SU-DHL-6 (cell line): Measurements from ENCODE around the gene OR4X1.

Experiments used
- H2AFZ ChIP-seq: fragments of 200-600 bp; sonication (generic); 2 replicates; pipeline ENCODE4 v1.6.1; 2014; ENCODE audit warnings: low read depth, mild to moderate bottlenecking, moderate library complexity, mixed read lengths, antibody characterized with exemption, low read length; ENCODE audit not compliant: severe bottlenecking
- H3F3A ChIP-seq: fragments of 200-600 bp; shearing (Covaris generic); 2 replicates; pipeline ENCODE4 v1.6.0; 2016; ENCODE audit warnings: antibody characterized with exemption, mild to moderate bottlenecking; ENCODE audit not compliant: insufficient read depth
- H3K27ac ChIP-seq: fragments of 200-600 bp; sonication (generic); 2 replicates; pipeline ENCODE4 v1.5.1; 2016; ENCODE audit warnings: low read depth, mild to moderate bottlenecking, low read length, moderate library complexity, mixed read lengths
- H3K27me3 ChIP-seq: fragments of 200-600 bp; sonication (generic), shearing (Covaris generic); 2 replicates; pipeline ENCODE4 v1.6.0; 2014; ENCODE audit warnings: mild to moderate bottlenecking, low read length
- H3K36me3 ChIP-seq: fragments of 200-600 bp; sonication (generic); 2 replicates; pipeline ENCODE4 v1.6.1; 2014; ENCODE audit warnings: mild to moderate bottlenecking, low read length, mixed read lengths
- H3K4me2 ChIP-seq: fragments of 300-600, 200-600 bp; shearing (Covaris generic), sonication (generic); 2 replicates; pipeline ENCODE4 v1.6.0; 2014; ENCODE audit warnings: low read length, low read depth, mild to moderate bottlenecking; ENCODE audit not compliant: poor library complexity, severe bottlenecking
- H3K4me3 ChIP-seq: fragments of 200-600 bp; sonication (generic); 2 replicates; pipeline ENCODE4 v1.5.1; 2014; ENCODE audit warnings: antibody characterized with exemption, low read length, mild to moderate bottlenecking, mixed read lengths; ENCODE audit not compliant: insufficient read depth, poor library complexity, severe bottlenecking
- H3K79me2 ChIP-seq: fragments of 200-600 bp; sonication (generic); 2 replicates; pipeline ENCODE4 v1.6.1; 2014; ENCODE audit warnings: mild to moderate bottlenecking, low read length, moderate library complexity; ENCODE audit not compliant: insufficient read depth
- H3K9ac ChIP-seq: fragments of 200-600 bp; sonication (generic); 2 replicates; pipeline ENCODE4 v1.7.0; 2014; ENCODE audit warnings: mild to moderate bottlenecking, low read length
- H3K9me2 ChIP-seq: fragments of 200-600 bp; sonication (generic); replicated peaks from 2 replicates; pipeline ENCODE4 v1.6.1; 2014; ENCODE audit warnings: low read length; ENCODE audit not compliant: insufficient read depth
- H3K9me3 ChIP-seq: fragments of 200-600 bp; sonication (generic); 2 replicates; pipeline ENCODE4 v1.6.1; 2014; ENCODE audit warnings: low read length, mixed read lengths; ENCODE audit not compliant: insufficient read depth
- H4K20me1 ChIP-seq: fragments of 200-600 bp; sonication (generic); 2 replicates; pipeline ENCODE4 v1.6.1; 2014; ENCODE audit warnings: low read depth, mild to moderate bottlenecking, antibody characterized with exemption, low read length, moderate library complexity, mixed read lengths
- EZH2phosphoT487 ChIP-seq: fragments of 200-600 bp; sonication (generic), shearing (Covaris generic); conservative IDR thresholded peaks from 2 replicates; pipeline ENCODE4 v1.6.1; 2018; ENCODE audit warnings: mild to moderate bottlenecking, antibody characterized with exemption, low read length, moderate library complexity, mixed read lengths
- TF ChIP-seq, protein P1 (sequence below): fragments of 200-600 bp; sonication (generic); IDR thresholded peaks from one replicate; pipeline ENCODE4 v1.5.1; 2017; ENCODE audit warnings: antibody characterized with exemption, mild to moderate bottlenecking, low read length, moderate library complexity; ENCODE audit not compliant: insufficient read depth, poor library complexity, severe bottlenecking

OR4X1 gene

DNA sequence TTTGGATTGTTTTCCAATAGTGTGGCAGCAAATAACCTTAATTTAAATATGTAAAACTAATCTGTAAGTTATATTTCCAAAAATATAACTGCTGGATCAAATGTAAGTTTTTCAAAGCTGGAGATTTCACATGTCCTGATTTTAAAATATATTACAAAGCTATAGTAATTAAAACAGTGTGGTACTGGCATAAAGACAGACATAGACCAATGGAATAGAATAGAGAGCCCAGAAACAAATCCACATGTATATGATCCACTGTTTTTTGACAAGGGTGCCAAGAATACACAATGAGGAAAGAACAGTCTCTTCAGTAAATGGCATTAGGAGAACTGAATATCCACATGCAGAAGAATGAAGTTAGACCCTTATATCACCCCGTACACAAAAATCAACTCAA lies 14.8 kb upstream of the OR4X1 start:
- no peaks in the 10 kb centered on the region for H3K9me2 ChIP-seq
- no peaks in the 10 kb centered on the region for H4K20me1 ChIP-seq
- H3K4me3 ChIP-seq: no peak overlapping the region
- no peak overlapping the region for H2AFZ ChIP-seq
- H3K9ac ChIP-seq: no peak overlapping the region
- H3K36me3 ChIP-seq: no peaks in the 10 kb centered on the region
- no peak for TF ChIP-seq EZH2phosphoT487
- TF ChIP-seq, protein P1, sequence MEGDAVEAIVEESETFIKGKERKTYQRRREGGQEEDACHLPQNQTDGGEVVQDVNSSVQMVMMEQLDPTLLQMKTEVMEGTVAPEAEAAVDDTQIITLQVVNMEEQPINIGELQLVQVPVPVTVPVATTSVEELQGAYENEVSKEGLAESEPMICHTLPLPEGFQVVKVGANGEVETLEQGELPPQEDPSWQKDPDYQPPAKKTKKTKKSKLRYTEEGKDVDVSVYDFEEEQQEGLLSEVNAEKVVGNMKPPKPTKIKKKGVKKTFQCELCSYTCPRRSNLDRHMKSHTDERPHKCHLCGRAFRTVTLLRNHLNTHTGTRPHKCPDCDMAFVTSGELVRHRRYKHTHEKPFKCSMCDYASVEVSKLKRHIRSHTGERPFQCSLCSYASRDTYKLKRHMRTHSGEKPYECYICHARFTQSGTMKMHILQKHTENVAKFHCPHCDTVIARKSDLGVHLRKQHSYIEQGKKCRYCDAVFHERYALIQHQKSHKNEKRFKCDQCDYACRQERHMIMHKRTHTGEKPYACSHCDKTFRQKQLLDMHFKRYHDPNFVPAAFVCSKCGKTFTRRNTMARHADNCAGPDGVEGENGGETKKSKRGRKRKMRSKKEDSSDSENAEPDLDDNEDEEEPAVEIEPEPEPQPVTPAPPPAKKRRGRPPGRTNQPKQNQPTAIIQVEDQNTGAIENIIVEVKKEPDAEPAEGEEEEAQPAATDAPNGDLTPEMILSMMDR: no peak
- peaks cover 5% of the 10 kb centered on the region; the same call in 1 of the 2 replicates for H3K9me3 ChIP-seq
- no peak overlapping the region for H3K4me2 ChIP-seq
- H3F3A ChIP-seq: no peaks in the 10 kb centered on the region
- H3K27ac ChIP-seq: no peak overlapping the region
- no peaks in the 10 kb centered on the region; the same call in 1 of the 2 replicates for H3K27me3 ChIP-seq
- no peaks in the 10 kb centered on the region for H3K79me2 ChIP-seq

DNA sequence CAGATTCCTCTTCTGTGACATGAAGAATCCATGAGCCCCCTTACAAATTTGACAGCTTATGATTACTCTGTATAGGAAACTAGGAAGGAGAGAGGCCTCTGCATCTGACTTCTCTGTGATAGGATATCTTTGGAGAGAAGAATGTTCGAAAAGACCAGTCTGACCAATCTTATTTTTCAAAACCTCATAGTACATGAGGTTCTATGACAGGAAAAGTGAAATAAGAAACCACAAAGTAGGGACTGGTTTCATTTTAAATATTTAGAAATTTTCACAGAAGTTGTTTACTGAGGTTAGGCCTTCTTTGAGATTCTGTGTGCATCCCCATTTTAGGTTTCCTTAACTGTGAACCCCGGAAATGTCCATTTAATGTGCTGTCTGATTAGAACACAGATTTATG lies 2.1 kb upstream of the OR4X1 start:
- Histone ChIP-seq H3K9me2 (no peaks in the 10 kb centered on the region), H3K79me2 (no peaks in the 10 kb centered on the region), H3K36me3 (no peaks in the 10 kb centered on the region), H3K9ac (no peak overlapping the region), H3K9me3 (no peaks in the 10 kb centered on the region), H4K20me1 (no peaks in the 10 kb centered on the region), H3K27ac (no peak overlapping the region), H3K4me2 (no peak overlapping the region), H3K4me3 (no peak overlapping the region), H3F3A (no peaks in the 10 kb centered on the region), H2AFZ (no peak overlapping the region), H3K27me3 (no peaks in the 10 kb centered on the region)
- TF ChIP-seq, protein P1: no peak
- no peak for TF ChIP-seq EZH2phosphoT487

DNA sequence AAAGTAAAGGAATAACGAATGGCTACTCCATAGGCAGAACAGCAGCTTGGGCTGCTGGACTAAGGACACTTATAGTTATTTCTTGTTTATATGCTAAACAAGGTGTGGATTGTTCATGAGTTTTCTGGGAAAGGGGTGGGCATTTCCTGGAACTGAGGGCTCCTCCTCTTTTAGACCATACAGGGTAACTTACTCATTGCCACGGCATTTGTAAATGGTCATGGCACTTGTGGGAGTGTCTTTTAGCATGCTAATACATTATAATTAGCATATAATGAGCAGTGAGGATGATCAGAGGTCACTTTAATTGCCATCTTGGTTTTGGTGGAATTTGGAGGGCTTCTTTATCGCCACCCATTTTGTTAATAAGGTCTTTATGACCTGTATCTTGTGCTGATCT lies 7.0 kb downstream of the OR4X1 start:
- no peaks in the 10 kb centered on the region for H3F3A ChIP-seq
- no peaks in the 10 kb centered on the region for H3K36me3 ChIP-seq
- H4K20me1 ChIP-seq: no peaks in the 10 kb centered on the region
- H3K4me3 ChIP-seq: no peak overlapping the region
- H2AFZ ChIP-seq: no peak overlapping the region
- H3K4me2 ChIP-seq: no peak overlapping the region
- TF ChIP-seq EZH2phosphoT487: no peak
- TF ChIP-seq, protein P1: no peak
- no peaks in the 10 kb centered on the region for H3K27me3 ChIP-seq
- no peaks in the 10 kb centered on the region for H3K79me2 ChIP-seq
- no peaks in the 10 kb centered on the region for H3K9me2 ChIP-seq
- no peaks in the 10 kb centered on the region for H3K9me3 ChIP-seq
- no peak overlapping the region for H3K9ac ChIP-seq
- no peak overlapping the region for H3K27ac ChIP-seq

DNA sequence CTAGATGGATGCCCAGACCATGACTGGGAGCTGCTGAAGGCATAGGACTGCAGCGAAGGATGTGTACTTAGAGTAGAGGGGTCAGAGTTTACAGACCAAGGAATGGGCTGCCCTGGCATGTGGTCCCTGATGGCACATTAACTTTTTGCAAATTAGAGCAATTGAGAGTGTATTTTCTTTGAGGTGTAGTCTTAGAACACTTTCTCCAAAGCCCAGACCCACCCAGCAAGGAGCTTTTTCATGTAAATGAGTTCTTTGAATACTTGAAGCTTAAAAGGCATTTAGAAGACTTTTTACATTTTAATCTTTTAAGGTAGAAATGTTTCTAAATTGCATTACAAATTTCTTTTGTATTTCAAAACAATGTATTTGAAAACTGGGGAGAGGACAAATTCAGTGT lies 8.9 kb downstream of the OR4X1 start:
- Histone ChIP-seq H3K4me3 (no peak overlapping the region), H3K4me2 (no peak overlapping the region), H3K79me2 (no peaks in the 10 kb centered on the region), H3K36me3 (no peaks in the 10 kb centered on the region), H3K9me3 (no peaks in the 10 kb centered on the region), H3K9ac (no peak overlapping the region), H3K9me2 (no peaks in the 10 kb centered on the region), H3F3A (no peaks in the 10 kb centered on the region), H4K20me1 (no peaks in the 10 kb centered on the region), H2AFZ (no peak overlapping the region), H3K27ac (no peak overlapping the region), H3K27me3 (no peaks in the 10 kb centered on the region)
- TF ChIP-seq EZH2phosphoT487: no peak
- TF ChIP-seq, protein P1: no peak
